Right lobe of liver (tissue), 6 donors: ENCODE results near the gene STT3A. TPM values are rescaled to one million over a fixed set of nuclear protein-coding genes. Genes with fewer than 3 reads are reported as not detected.

Experiments used
- ATAC-seq, 4 donors: fragments of 200-7000 bp; cut with Tn5 transposase; one replicate each; pipeline ENCODE4 v1.9.1; 2020; ENCODE audit warnings: mild to moderate bottlenecking in 4 of 4, moderate library complexity in 4 of 4
- DNase-seq, 3 donors: peaks; one replicate each; pipeline ENCODE4 v3.0.0-alpha.2; 2020
- H3K27ac ChIP-seq, 3 donors: fragments of 200-600 bp; one replicate each; pipeline ENCODE4 v1.8.0; 2022
- H3K27me3 ChIP-seq, 2 donors: fragments of 200-600 bp; one replicate each; pipeline ENCODE4 v1.8.0; 2022
- H3K36me3 ChIP-seq, 4 donors: fragments of 200-600 bp; sonication (generic) in 1 of 4; one replicate each; pipeline versions ENCODE4 v1.5.1 to v1.8.0; 2017 to 2022; ENCODE audit warnings: control low read depth in 1 of 4
- H3K4me1 ChIP-seq, 4 donors: fragments of 200-600 bp; sonication (generic) in 1 of 4; one replicate each; pipeline versions ENCODE4 v1.5.1 to v1.8.0; 2017 to 2022; ENCODE audit warnings: control low read depth in 1 of 4
- H3K4me3 ChIP-seq, 3 donors: fragments of 200-600 bp; one replicate each; pipeline ENCODE4 v1.8.0; 2022
- H3K9me3 ChIP-seq, 4 donors: fragments of 200-600 bp; sonication (generic) in 1 of 4; one replicate each; pipeline versions ENCODE4 v1.5.1 to v1.8.0; 2017 to 2022; ENCODE audit warnings: control low read depth in 1 of 4
- POLR2A ChIP-seq: fragments of 450-650 bp; IDR thresholded peaks from one replicate; pipeline ENCODE4 v1.6.1; 2017; ENCODE audit warnings: antibody characterized with exemption, mild to moderate bottlenecking
- WGBS: methylation state at CpG from one replicate; pipeline ENCODE4 v1.1.6; 2018; ENCODE audit warnings: low coverage, low lambda C conversion rate; ENCODE audit not compliant: insufficient coverage; ENCODE audit errors: missing lambda C conversion rate; 5-methylcytosine and 5-hydroxymethylcytosine counted together
- intact Hi-C, 2 donors: fragments of 100-400 bp; cut with DNase I; formaldehyde crosslinking; loops; one replicate each; pipeline versions ENCODE4 v1.11.2 to v1.14.1; 2022
- total RNA-seq, 6 experiments: library from RNA; depleted of rRNA in 2 of 6; stranded (reverse); fragments of >200 nt in 2 of 6; fragmentation: NEBNext Ultra II Directional in 3 of 6; extraction: Animal tissue kit (Norgen Biotek cat#: 25700) in 3 of 6; gene quantifications; one replicate each; pipeline versions ENCODE4 v1.1.0 to v1.2.4, GENCODE V29; 2016 to 2023
- TF ChIP-seq, protein P1 (sequence below), 4 donors: fragments of 200-600 bp in 3 of 4; fragments of 450-650 bp in 1 of 4; IDR thresholded peaks; one replicate each; pipeline versions ENCODE4 v1.5.1 to v1.8.0; 2016 to 2022; ENCODE audit warnings: antibody characterized with exemption in 4 of 4, mild to moderate bottlenecking in 2 of 4
- donor health status: DM: no; HTN: yes; CAD: no.
- donor health status: DM: no; HTN: no; CAD: no.
- donor health status: DM: no; HTN: no; CAD: no.
- donor health status: DM: no; HTN: yes; CAD: no.
- donor health status: DM: no; HTN: yes; CAD: no.

STT3A gene
- total RNA-seq, 6 experiments from 2014 or later = 73.3 to 108 (median 86.8) TPM

DNA sequence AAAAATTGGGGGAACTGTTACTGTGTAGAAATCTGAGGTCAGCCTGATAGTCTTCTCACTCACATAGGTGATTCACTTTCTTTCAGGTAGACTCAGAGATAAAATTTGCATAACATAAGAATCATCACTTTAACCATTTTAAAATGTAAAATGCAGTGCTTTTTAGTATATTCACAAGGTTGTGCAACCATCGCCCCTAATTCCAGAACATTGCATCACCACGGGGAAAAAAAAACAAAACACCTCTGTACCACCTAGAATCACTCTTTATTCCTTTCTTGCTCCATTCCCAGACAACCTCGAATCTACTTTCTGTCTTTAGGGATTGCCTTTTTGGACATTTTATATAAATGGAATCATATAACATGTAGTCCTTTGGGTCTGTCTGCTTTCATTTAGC lies 53.2 kb downstream of the STT3A start:
- ATAC-seq = no peak
- TF ChIP-seq, protein P1, sequence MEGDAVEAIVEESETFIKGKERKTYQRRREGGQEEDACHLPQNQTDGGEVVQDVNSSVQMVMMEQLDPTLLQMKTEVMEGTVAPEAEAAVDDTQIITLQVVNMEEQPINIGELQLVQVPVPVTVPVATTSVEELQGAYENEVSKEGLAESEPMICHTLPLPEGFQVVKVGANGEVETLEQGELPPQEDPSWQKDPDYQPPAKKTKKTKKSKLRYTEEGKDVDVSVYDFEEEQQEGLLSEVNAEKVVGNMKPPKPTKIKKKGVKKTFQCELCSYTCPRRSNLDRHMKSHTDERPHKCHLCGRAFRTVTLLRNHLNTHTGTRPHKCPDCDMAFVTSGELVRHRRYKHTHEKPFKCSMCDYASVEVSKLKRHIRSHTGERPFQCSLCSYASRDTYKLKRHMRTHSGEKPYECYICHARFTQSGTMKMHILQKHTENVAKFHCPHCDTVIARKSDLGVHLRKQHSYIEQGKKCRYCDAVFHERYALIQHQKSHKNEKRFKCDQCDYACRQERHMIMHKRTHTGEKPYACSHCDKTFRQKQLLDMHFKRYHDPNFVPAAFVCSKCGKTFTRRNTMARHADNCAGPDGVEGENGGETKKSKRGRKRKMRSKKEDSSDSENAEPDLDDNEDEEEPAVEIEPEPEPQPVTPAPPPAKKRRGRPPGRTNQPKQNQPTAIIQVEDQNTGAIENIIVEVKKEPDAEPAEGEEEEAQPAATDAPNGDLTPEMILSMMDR (IDR thresholded peaks at IDR 0.05) = no peak
- no peak for TF ChIP-seq POLR2A
- Histone ChIP-seq H3K9me3 (no peaks in the 10 kb centered on the region), H3K36me3 (no peaks in the 10 kb centered on the region), H3K27ac (no peak overlapping the region), H3K4me3 (no peak overlapping the region), H3K27me3 (no peaks in the 10 kb centered on the region), H3K4me1 (no peaks in the 10 kb centered on the region)
- WGBS = 83% methylated on average over 3 of the region's 3 CpGs
- intact Hi-C loops = no loop called here
- DNase-seq = no peak

DNA sequence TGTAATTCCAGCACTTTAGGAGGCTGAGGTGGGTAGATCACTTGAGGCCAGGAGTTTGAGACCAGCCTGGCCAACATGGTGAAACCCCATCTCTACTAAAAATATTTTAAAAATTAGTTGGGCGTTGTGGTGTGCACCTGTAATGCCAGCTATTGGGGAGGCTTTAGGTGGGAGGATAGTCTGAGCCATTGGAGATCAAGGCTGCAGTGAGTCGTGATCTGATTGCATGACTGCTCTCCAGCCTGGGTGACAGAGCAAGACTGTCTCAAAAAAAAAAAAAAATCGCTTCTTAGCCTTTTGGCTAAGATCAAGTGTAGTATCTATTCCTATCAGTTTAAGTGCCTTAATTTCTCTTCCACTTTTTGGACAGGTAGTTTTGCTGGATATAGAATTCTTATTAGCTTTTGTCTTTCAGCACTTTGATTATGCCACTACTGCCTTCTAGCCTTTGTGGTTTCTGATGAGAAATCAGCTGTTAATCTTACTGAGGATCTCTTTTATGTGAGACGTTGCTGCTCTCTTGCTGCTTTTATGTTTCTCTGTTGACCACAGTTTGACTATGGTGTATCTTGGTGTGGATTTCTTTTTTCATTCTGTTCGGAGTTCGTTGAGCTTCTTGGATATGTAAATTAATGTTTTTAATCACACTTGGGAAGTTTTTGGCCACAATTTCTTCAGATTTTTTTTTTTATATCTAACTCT lies 57.0 kb downstream of the STT3A start:
- Histone ChIP-seq H3K9me3 (no peaks in the 10 kb centered on the region), H3K4me3 (no peak overlapping the region), H3K36me3 (no peaks in the 10 kb centered on the region), H3K4me1 (no peaks in the 10 kb centered on the region), H3K27me3 (no peaks in the 10 kb centered on the region), H3K27ac (no peak overlapping the region)
- intact Hi-C loops = no loop called here
- ATAC-seq (no peak), DNase-seq (no peak)
- WGBS = 87% methylated on average over 6 of the region's 6 CpGs
- TF ChIP-seq POLR2A = no peak
- TF ChIP-seq, protein P1 (IDR thresholded peaks at IDR 0.05) = no peak

DNA sequence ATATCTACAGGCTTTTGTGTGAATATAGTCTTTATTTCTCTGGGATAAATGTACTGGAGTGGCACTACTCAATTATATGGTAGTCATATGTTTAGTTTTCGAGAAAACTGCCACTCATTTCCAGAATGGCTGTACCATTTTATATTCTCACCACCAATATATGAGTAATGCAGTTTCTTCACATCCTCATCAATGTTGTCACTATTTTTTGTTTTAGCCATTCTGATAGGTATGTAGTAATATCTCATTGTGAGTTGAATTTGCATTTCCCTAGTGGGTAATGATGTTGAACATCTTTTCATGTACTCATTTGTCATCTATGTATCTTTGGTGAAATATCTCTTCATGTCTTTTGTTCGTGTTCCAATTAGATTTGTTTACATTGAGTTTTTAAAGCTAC lies 70.0 kb downstream of the STT3A start:
- Histone ChIP-seq H3K9me3 (peaks cover 0 to 3% (median 0%) of the 10 kb centered on the region in 4 donors), H3K4me1 (no peaks in the 10 kb centered on the region), H3K36me3 (no peaks in the 10 kb centered on the region), H3K4me3 (no peak overlapping the region), H3K27ac (no peak overlapping the region), H3K27me3 (no peaks in the 10 kb centered on the region)
- WGBS = 93% methylated on average over 2 of the region's 2 CpGs
- TF ChIP-seq, protein P1 (IDR thresholded peaks at IDR 0.05) = no peak
- no peak for TF ChIP-seq POLR2A
- intact Hi-C loops = no loop called here
- no peak for DNase-seq
- ATAC-seq = no peak

DNA sequence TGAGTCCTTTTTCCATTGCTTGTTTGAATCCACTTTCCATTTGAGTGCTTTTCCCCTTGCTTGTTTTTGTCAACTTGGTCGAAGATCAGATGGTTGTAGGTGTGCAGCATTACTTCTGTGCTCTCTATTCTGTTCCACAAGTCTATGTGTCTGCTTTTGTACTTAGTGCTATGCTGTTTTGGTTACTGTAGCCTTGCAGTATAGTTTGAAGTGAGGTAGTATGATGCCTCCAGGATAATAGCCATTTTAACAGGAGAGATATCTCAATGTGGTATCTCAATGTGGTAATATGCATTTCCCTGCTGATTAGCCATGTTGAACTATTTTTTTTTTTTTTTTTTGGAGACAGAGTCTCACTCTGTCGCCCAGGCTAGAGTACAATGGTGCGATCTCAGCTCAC lies 71.3 kb downstream of the STT3A start:
- DNase-seq = no peak
- WGBS = 88% methylated on average over 3 of the region's 3 CpGs
- no peak for ATAC-seq
- no peak overlapping the region for H3K27ac ChIP-seq
- no peaks in the 10 kb centered on the region for H3K36me3 ChIP-seq
- H3K4me1 ChIP-seq = no peaks in the 10 kb centered on the region
- H3K27me3 ChIP-seq = no peaks in the 10 kb centered on the region
- intact Hi-C loops = no loop called here
- TF ChIP-seq POLR2A = no peak
- TF ChIP-seq, protein P1 (IDR thresholded peaks at IDR 0.05) = no peak
- H3K4me3 ChIP-seq = no peak overlapping the region
- peaks cover 0 to 3% (median 0%) of the 10 kb centered on the region in 4 donors for H3K9me3 ChIP-seq
